ENCODE measurements around the gene TDRD15. TPM values are rescaled to one million over a fixed set of nuclear protein-coding genes. Genes with fewer than 3 reads are reported as not detected.
A peak's percentile ranks its signal among the peaks of the same experiment; 100 is the strongest.

Gene TDRD15
- total and polyA plus RNA-seq, 2 donors (not counting 3 experiments of a cell fraction or from before 2014, with no cell fraction given): not detected

GRCh38 chr2:21103274-21103891, 20.4 kb upstream of the TDRD15 start:
- H3K4me2 ChIP-seq (ENCODE audit: insufficient read depth, low read length): peak overlapping the region; percentile 29
- DNase-seq (ENCODE audit: low read depth, low spot score) (peak; percentile 60), FAIRE-seq (no peak)
- no peaks in the 10 kb centered on the region for H3K9me3 ChIP-seq (replicated peaks; ENCODE audit: control insufficient read depth, insufficient read depth, low read length)
- ChIA-PET POLR2A (no interaction called here), CTCF (interaction anchor here (1.1 kb wide), 1 partner anchor 14 kb away, joined by 4 read pairs; no protein-coding TSS in a partner anchor)
- H3K4me3 ChIP-seq (replicated peaks in 1 of 3; ENCODE audit: insufficient read depth in 1 of 3, low read depth in 1 of 3, low read length in 3 of 3): no peak overlapping the region
- H3K79me2 ChIP-seq (ENCODE audit: control insufficient read depth, insufficient read depth, low read length): no peaks in the 10 kb centered on the region
- dilution Hi-C loops (cut with MboI; ENCODE audit: extremely low pct_ligation_motif_present, low sequenced_read_pairs) (no loop called here), intact Hi-C loops (cut with micrococcal nuclease) (loop anchor here (1.0 kb wide), 1 partner anchor 33 kb away; no protein-coding TSS in a partner anchor)
- H3K27me3 ChIP-seq (ENCODE audit: control insufficient read depth in 2 of 2, insufficient read depth in 2 of 2, low read length in 2 of 2): no peaks in the 10 kb centered on the region
- no TSS peak for BruUV-seq (replicated peaks)
- no peaks in the 10 kb centered on the region for H4K20me1 ChIP-seq (replicated peaks; ENCODE audit: control insufficient read depth, extremely low read depth, insufficient read depth, low read length)
- no peak overlapping the region for H2AFZ ChIP-seq (ENCODE audit: low read depth, low read length)
- H3K9me1 ChIP-seq (replicated peaks; ENCODE audit: control insufficient read depth, extremely low read depth, insufficient read depth, low read length): no peaks in the 10 kb centered on the region
- H3K36me3 ChIP-seq (ENCODE audit: control insufficient read depth in 2 of 2, extremely low read depth in 1 of 2, insufficient read depth in 2 of 2, low read length in 2 of 2): no peaks in the 10 kb centered on the region
- H3K27ac ChIP-seq (ENCODE audit: insufficient read depth, low read depth, low read length): no peak overlapping the region
- TF ChIP-seq EZH2 (IDR thresholded peaks at IDR 0.05; ENCODE audit: borderline replicate concordance, low read depth, low read length, severe bottlenecking): no peak
- no peak for TF ChIP-seq JUN (IDR thresholded peaks at IDR 0.05; ENCODE audit: borderline replicate concordance, insufficient read depth, insufficient read length, low read depth)
- TF ChIP-seq CTCF (IDR thresholded peaks at IDR 0.05; ENCODE audit: extremely low read depth in 1 of 2, insufficient read depth in 1 of 2, low read depth in 1 of 2, low read length in 2 of 2): no peak
- no peak for TF ChIP-seq MAX (IDR thresholded peaks at IDR 0.05; ENCODE audit: insufficient read depth, insufficient read length)
- no peak for TF ChIP-seq POLR2A (IDR thresholded peaks at IDR 0.05; ENCODE audit: low read depth, low read length)
- no peak for TF ChIP-seq POLR2AphosphoS5 (IDR thresholded peaks at IDR 0.05; ENCODE audit: insufficient read depth, low read depth, low read length)
- no peak for TF ChIP-seq FOS (IDR thresholded peaks at IDR 0.05; ENCODE audit: borderline replicate concordance, insufficient read depth, low read length)
- TF ChIP-seq MYC (IDR thresholded peaks at IDR 0.05; ENCODE audit: low read depth, low read length): no peak
- no peak for TF ChIP-seq GATA2 (IDR thresholded peaks at IDR 0.05; ENCODE audit: insufficient read depth, insufficient read length, low read depth, low read length)
- no peak overlapping the region for H3K9ac ChIP-seq (replicated peaks; ENCODE audit: extremely low read depth, insufficient read depth, low read length)
- H3K4me1 ChIP-seq (ENCODE audit: control insufficient read depth, extremely low read depth, insufficient read depth, low read length): peaks cover 4% of the 10 kb centered on the region
